OCI-M2 (cell line): ENCODE measurements around the gene RBM23.
"Not testable (repeated sequence)": the region's sequence is repeated elsewhere in the genome, so short reads cannot be mapped to it uniquely, and the experiment has no call there.

ENCODE experiments used
- DNase-seq: peaks from one replicate; lab custom pipeline; 2025; ENCODE audit not compliant: unreplicated experiment; lab: John Stamatoyannopoulos, UW

RBM23 gene

GRCh38 chr14:22918804-22919600, at the start of gene RBM23:
Gene RBM23 (minus strand): TSS chr14:22919149.
- DNase-seq, result peak; percentile 86

- DNase-seq, result no peak
Observed at GRCh38 chr14:22966783-22967269, 47.9 kb upstream of the RBM23 start.

GRCh38 chr14:22965916-22966782, 47.2 kb upstream of the RBM23 start:
- not testable (repeated sequence) for DNase-seq

GRCh38 chr14:22962061-22962676, 43.2 kb upstream of the RBM23 start:
- no peak for DNase-seq

- no peak for DNase-seq
Observed at GRCh38 chr14:22955702-22956569, 37.0 kb upstream of the RBM23 start.

GRCh38 chr14:22952418-22952817, 33.5 kb upstream of the RBM23 start:
- no peak for DNase-seq

GRCh38 chr14:22951795-22952194, 32.8 kb upstream of the RBM23 start:
- not testable (repeated sequence) for DNase-seq

- no peak for DNase-seq
Observed at GRCh38 chr14:22945642-22946041, 26.7 kb upstream of the RBM23 start.

GRCh38 chr14:22939684-22940083, 20.7 kb upstream of the RBM23 start:
- no peak for DNase-seq

GRCh38 chr14:22935156-22935555, 16.2 kb upstream of the RBM23 start:
- DNase-seq, result no peak

GRCh38 chr14:22932146-22932545, 13.2 kb upstream of the RBM23 start:
- no peak for DNase-seq

- no peak for DNase-seq
Observed at GRCh38 chr14:22929961-22930364, 11.0 kb upstream of the RBM23 start.

GRCh38 chr14:22929104-22929960, 10.4 kb upstream of the RBM23 start, which contains the start of gene PRMT5:
Gene PRMT5 (minus strand): TSS chr14:22929376. CDS start chr14:22929361, 15 bp downstream.
- DNase-seq, result peak; percentile 97

- DNase-seq, result no peak
Observed at GRCh38 chr14:22928237-22929103, 9.5 kb upstream of the RBM23 start.

GRCh38 chr14:22926316-22926715, 7.4 kb upstream of the RBM23 start:
- DNase-seq, result no peak

- DNase-seq, result no peak
Observed at GRCh38 chr14:22925513-22925912, 6.6 kb upstream of the RBM23 start.

- no peak for DNase-seq
Observed at GRCh38 chr14:22923746-22924145, 4.8 kb upstream of the RBM23 start.

- DNase-seq, result no peak
Observed at GRCh38 chr14:22922294-22922693, 3.3 kb upstream of the RBM23 start.
